Right lobe of liver (tissue), 4 donors: ENCODE results near the gene PHEX.

Experiments
- CTCF ChIP-seq, 4 donors: fragments of 200-600 bp in 3 of 4; fragments of 450-650 bp in 1 of 4; IDR thresholded peaks; one replicate each; pipeline versions ENCODE4 v1.5.1 to v1.8.0; 2016 to 2022; ENCODE audit warnings: antibody characterized with exemption in 4 of 4, mild to moderate bottlenecking in 2 of 4
- POLR2A ChIP-seq: fragments of 450-650 bp; IDR thresholded peaks from one replicate; pipeline ENCODE4 v1.6.1; 2017; ENCODE audit warnings: antibody characterized with exemption, mild to moderate bottlenecking
- donor health status: DM: no; HTN: no; CAD: no.
- donor health status: DM: no; HTN: no; CAD: no.
- donor health status: DM: no; HTN: yes; CAD: no.

- TF ChIP-seq POLR2A: no peak
- TF ChIP-seq CTCF (IDR thresholded peaks at IDR 0.05): no peak
Observed at GRCh38 chrX:22088326-22088725, 56.2 kb downstream of the PHEX start.
